Kidney glomerular epithelial cell (primary cell): ENCODE measurements around the gene CEP97.
A peak's percentile ranks its signal among the peaks of the same experiment; 100 is the strongest.

ENCODE experiments used
- DNase-seq: peaks from one replicate; lab custom pipeline; 2025; lab: John Stamatoyannopoulos, UW

Gene CEP97

GRCh38 chr3:101813817-101814440 is 89.5 kb downstream of the CEP97 start:
- peak; percentile 25 for DNase-seq

- DNase-seq: peak; percentile 8
Observed at GRCh38 chr3:101814835-101815234, 90.4 kb downstream of the CEP97 start.

DNA sequence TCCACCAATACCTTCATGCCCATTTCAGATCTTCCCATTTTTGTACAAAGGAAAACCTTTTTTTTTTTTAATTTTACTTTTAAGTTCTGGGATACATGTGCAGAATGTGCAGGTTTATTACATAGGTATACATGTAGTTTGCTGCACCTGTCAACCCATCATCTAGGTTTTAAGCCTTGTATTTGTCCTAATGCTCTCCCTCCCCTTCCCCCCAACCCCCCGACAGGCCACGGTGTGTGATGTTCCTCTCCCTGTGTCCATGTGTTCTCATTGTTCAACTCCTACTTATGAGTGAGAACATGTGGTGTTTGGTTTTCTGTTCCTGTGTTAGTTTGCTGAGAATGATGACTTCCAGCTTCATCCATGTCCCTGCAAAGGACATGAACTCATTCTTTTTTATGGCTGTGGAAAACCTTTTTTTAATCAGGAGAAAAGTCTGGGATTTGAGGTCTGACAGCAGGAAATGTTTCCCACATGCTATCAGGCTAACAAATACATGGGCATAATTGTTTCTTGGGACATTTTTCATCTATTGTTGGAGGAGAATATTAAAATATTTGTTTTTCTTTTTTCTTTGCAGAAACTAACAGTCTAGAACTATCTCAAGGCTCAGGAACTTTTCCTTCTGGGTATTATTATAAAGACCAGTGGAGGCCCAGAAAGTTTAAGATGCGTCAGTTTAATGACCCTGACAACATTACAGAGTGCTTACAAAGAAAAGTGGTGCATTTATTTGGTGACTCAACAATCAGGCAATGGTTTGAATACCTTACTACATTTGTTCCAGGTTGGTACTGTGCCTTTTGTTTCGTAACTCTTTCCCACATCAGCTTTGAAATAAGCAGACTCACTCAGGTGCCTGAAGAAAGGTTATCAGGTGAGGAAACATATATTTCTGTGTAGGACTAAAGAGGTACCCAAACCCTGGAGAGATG is 92.1 kb downstream of the CEP97 start:
- DNase-seq: peak; percentile 56

GRCh38 chr3:101817992-101818391 is 93.6 kb downstream of the CEP97 start:
- DNase-seq: no peak

GRCh38 chr3:101819649-101820206 is 95.3 kb downstream of the CEP97 start:
- no peak for DNase-seq
